ENCODE measurements around the gene ZNF160.

The ZNF160 gene

DNA sequence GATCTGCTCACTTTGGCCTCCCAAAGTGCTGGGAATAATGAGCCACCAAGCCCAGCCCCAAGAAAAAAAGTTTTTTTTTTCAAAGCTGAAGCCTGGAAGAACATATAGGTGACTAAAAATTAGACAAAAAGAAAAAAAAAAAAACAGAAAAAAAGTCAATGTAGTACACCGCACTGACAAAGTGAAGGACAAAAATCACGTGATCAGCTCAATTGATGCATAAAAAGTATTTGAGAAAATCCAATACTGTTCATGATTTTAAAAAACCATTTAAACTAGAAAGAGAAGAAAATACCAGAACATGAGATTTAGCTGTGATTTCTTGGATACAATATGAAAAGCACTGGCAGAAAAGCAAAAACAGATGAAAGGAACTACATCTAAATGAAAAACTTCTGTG, 69.2 kb downstream of the ZNF160 start:
- TF ChIP-seq POLR2AphosphoS5 (IDR thresholded peaks at IDR 0.05; ENCODE audit: low read depth, low read length) (no peak), REST (IDR thresholded peaks at IDR 0.05; ENCODE audit: insufficient read depth in 1 of 2, low read depth in 2 of 2, low read length in 2 of 2) (no peak), SIN3A (IDR thresholded peaks at IDR 0.05; ENCODE audit: borderline replicate concordance, insufficient read depth, low read length) (no peak), FOXP2 (optimal IDR thresholded peaks at IDR 0.05; ENCODE audit: borderline replicate concordance, extremely low read depth, extremely low read length, insufficient read depth) (no peak), TAF1 (IDR thresholded peaks at IDR 0.05; ENCODE audit: borderline replicate concordance, insufficient read depth, low read length) (no peak)

DNA sequence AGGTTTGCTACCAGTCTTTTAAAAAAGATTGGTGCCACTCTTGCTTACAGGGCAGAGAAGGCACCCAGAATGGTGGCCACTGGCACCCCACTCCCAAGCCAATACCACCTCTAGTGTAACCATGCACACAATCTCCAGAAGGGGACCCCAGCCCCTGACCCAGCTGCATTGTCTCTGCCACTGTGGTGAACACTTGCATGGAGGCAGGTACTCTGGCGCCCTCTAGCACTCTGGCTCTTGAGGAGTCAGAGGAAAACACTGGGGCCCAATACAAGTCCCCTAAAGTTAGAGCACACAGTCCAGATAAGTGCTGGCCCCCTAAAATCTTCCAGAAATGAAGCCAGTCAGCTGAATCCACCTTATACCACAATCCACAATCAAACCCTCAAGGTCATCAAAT, 83.5 kb downstream of the ZNF160 start:
- TF ChIP-seq FOXP2 (optimal IDR thresholded peaks at IDR 0.05; ENCODE audit: borderline replicate concordance, extremely low read depth, extremely low read length, insufficient read depth) (no peak), TAF1 (IDR thresholded peaks at IDR 0.05; ENCODE audit: borderline replicate concordance, insufficient read depth, low read length) (no peak), SIN3A (IDR thresholded peaks at IDR 0.05; ENCODE audit: borderline replicate concordance, insufficient read depth, low read length) (no peak), POLR2AphosphoS5 (IDR thresholded peaks at IDR 0.05; ENCODE audit: low read depth, low read length) (no peak), REST (IDR thresholded peaks at IDR 0.05; ENCODE audit: insufficient read depth in 1 of 2, low read depth in 2 of 2, low read length in 2 of 2) (no peak)

Data from PFSK-1 (cell line).